RWPE1 (cell line): ENCODE measurements around the gene BFSP1.

Experiments used
- CTCF ChIA-PET: fragments of 350-600 bp; sonication (Branson Sonifier 250); formaldehyde crosslinking; extraction: SDS; loops from one replicate; lab custom pipeline; 2021; lab: Yijun Ruan, JAX
- POLR2A ChIA-PET: fragments of 400-600 bp; formaldehyde crosslinking; extraction: SDS; loops from one replicate; lab custom pipeline; 2020; ENCODE audit warnings: antibody characterized with exemption; ENCODE audit not compliant: low non-redundant PET; lab: Yijun Ruan, JAX
- DNase-seq: peaks from one replicate; pipeline ENCODE4 v3.0.0; 2012; ENCODE audit warnings: low spot score
- H3K27ac ChIP-seq: fragments of 450-650 bp; 2 replicates; pipeline ENCODE4 v1.5.1; 2017
- CTCF ChIP-seq: fragments of 450-650 bp; conservative IDR thresholded peaks from 2 replicates; pipeline ENCODE4 v1.5.1; 2017; ENCODE audit warnings: low read depth, mild to moderate bottlenecking

BFSP1 gene

DNA sequence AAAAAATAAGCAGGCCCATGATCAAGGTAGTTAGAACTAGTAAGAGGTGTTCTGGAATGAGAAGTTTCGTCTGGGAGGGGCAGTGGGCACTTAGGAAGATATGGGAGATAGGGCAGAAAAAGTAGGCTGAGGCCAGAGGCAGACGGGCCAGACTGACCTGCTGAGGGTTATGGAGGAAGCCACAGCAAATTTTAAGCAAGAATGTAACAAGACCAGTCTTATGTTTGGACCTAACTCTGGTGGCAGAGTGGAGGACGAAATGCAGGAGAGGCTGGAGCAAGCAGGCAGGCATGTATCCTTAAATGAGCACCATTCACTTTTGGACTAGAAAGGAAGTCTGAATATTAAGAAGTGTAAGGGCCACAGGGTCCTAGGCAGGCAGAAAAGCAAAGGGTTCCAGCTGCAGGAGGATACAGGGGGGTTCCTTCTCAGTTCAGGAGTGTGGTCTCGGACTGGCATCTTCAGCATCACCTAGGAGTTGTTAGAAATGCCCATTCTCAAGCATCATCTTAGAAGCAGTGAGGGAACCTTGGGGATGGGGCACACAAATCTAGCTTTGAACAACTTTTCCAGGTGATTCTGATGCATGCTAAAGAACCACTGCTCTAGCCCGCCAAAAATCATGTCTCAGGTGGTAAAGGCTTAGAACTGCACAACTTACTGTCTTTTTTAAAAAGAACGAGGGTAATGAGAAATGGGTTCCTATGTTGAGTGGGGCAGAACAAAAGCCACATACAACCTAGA is 37.0 kb upstream of the BFSP1 start:
- TF ChIP-seq CTCF = no peak
- ChIA-PET POLR2A (no interaction called here), CTCF (interaction anchor here (0.7 kb wide), 1 partner anchor 37 kb away, joined by 3 read pairs; the partner anchor contains the start of gene BFSP1)
- peak overlapping the region; percentile 99 for H3K27ac ChIP-seq
- no peak for DNase-seq

GRCh38 chr20:17566345-17566744 is 35.2 kb upstream of the BFSP1 start:
- peak overlapping the region; percentile 28 for H3K27ac ChIP-seq
- ChIA-PET CTCF (interaction anchor here (1.7 kb wide), 1 partner anchor 29 kb away, joined by 5 read pairs; no protein-coding TSS in a partner anchor), POLR2A (no interaction called here)
- no peak for TF ChIP-seq CTCF
- no peak for DNase-seq

GRCh38 chr20:17565169-17565845 is 34.1 kb upstream of the BFSP1 start:
- peak overlapping the region; percentile 40; the same call in 1 of the 2 replicates for H3K27ac ChIP-seq
- DNase-seq = no peak
- no peak for TF ChIP-seq CTCF
- CTCF ChIA-PET = interaction anchor here (0.6 to 1.7 kb wide), 2 partner anchors 28 to 1018 kb away, joined by 5 to 6 read pairs; no protein-coding TSS in a partner anchor
- POLR2A ChIA-PET = interaction anchor here (0.5 kb wide), 1 partner anchor 59 kb away, joined by 4 read pairs; no protein-coding TSS in a partner anchor

GRCh38 chr20:17562804-17563305 is 31.7 kb upstream of the BFSP1 start:
- H3K27ac ChIP-seq = no peak overlapping the region; the same call in 1 of the 2 replicates
- CTCF ChIA-PET = no interaction called here
- POLR2A ChIA-PET = no interaction called here
- TF ChIP-seq CTCF = no peak
- DNase-seq = no peak

DNA sequence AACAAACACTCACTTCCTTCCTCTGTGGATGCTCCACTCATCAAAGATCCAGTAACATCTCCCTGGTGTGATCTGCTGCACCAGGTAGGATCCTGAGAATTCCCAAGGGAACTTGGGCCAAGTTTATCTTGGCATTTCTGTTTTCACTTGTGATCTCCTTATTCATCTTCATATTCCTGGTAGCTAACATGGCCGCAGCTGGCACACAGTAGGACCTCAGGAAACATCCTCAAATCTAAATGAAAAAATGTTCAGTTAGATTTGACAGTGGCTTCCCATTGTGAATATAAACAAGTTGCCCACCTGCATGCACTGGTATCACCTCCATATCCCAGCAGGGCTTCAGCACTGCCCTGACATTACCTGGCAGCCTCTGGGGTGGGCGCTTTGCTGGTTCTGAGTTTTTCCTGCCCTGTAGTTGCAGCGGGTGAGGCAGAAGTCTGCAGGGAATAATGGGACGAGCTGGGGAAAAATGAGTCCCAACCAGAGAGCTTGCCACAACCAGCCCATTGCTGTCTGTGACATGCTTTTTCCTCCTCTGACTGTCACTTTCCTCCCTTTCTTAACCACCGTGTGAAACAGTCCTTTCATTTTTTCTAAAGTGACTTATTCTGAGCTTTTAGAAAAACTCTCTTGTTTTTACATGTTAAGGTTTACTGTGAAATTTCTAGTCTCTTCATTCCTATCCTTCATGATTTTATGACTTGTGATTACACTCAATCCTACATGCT is 29.3 kb upstream of the BFSP1 start:
- TF ChIP-seq CTCF = no peak
- ChIA-PET CTCF (interaction anchor here (0.7 kb wide), 1 partner anchor 454 kb away, joined by 3 read pairs; no protein-coding TSS in a partner anchor), POLR2A (interaction anchor here (0.5 kb wide), 1 partner anchor 14 kb away, joined by 8 read pairs; no protein-coding TSS in a partner anchor)
- peak overlapping the region; percentile 52 for H3K27ac ChIP-seq
- no peak for DNase-seq
